Vagina (tissue), 2 donors: Measurements from ENCODE around the gene TBX18.

Source experiments
- CTCF ChIP-seq, 3 experiments: fragments of 450-650 bp in 2 of 3; fragments of 200-600 bp in 1 of 3; sonication (generic) in 1 of 3; IDR thresholded peaks; one replicate each; pipeline ENCODE4 v1.5.1; 2017 to 2019; ENCODE audit warnings: antibody characterized with exemption in 3 of 3, mild to moderate bottlenecking in 2 of 3, moderate library complexity in 2 of 3
- POLR2A ChIP-seq, 2 donors: fragments of 450-650 bp; IDR thresholded peaks; one replicate each; pipeline ENCODE4 v1.6.1; 2017; ENCODE audit warnings: antibody characterized with exemption in 2 of 2, mild to moderate bottlenecking in 2 of 2, moderate library complexity in 2 of 2
- POLR2AphosphoS5 ChIP-seq, 2 donors: sonication (generic); formaldehyde crosslinking; IDR thresholded peaks; one replicate each; pipeline ENCODE4 v1.9.0; 2017; ENCODE audit warnings: antibody characterized with exemption in 2 of 2, mild to moderate bottlenecking in 2 of 2, low read depth in 1 of 2; ENCODE audit not compliant: insufficient read depth in 1 of 2

DNA sequence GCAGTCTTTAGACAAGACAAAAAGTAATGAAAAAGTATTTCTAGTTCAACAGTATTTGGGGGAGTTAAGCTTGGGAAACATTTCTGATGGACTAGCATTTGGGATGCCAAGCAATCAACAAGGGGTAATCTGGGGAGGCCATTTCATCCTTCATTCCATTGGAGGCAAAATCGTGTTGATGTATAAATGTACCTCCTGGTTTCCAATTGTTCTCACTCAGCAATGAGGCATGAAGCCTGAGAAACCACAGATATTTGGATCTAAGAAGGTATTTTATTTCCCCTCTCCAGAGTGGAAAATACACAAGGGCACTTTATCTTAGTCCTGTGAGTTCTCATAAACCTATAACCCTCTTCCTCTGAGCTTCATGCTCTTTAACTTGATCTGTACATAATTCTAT lies 68.2 kb downstream of the TBX18 start:
- TF ChIP-seq POLR2A (IDR thresholded peaks at IDR 0.05) = no peak
- TF ChIP-seq POLR2AphosphoS5 (IDR thresholded peaks at IDR 0.05; ENCODE audit: insufficient read depth in 1 of 2, low read depth in 1 of 2) = no peak
- no peak for TF ChIP-seq CTCF (IDR thresholded peaks at IDR 0.05)
